Astrocyte (in vitro differentiated cells and primary cell): ENCODE results near the gene UNC93B1. TPM values are rescaled to one million over a fixed set of nuclear protein-coding genes. Genes with fewer than 3 reads are reported as not detected.
A peak's percentile ranks its signal among the peaks of the same experiment; 100 is the strongest.

Experiments used
- DNase-seq: peaks from one replicate; pipeline ENCODE4 v3.0.0-alpha.2; 2010; ENCODE audit warnings: low read depth
- FAIRE-seq: peaks from 2 replicates; lab custom pipeline; 2011; peaks lifted over from hg19 to GRCh38; lab: Jason Lieb, UNC
- H2AFZ ChIP-seq: 2 replicates; pipeline ENCODE4 v1.6.0; 2012; ENCODE audit warnings: low read depth, low read length, inconsistent platforms
- H3K27ac ChIP-seq: 2 replicates; pipeline ENCODE4 v1.5.1; 2011; ENCODE audit warnings: low read depth, low read length, inconsistent platforms
- H3K27me3 ChIP-seq: 2 replicates; pipeline ENCODE4 v1.6.0; 2011; ENCODE audit warnings: low read length, inconsistent platforms; ENCODE audit not compliant: insufficient read depth
- H3K36me3 ChIP-seq: 2 replicates; pipeline ENCODE4 v1.5.1; 2011; ENCODE audit warnings: low read length, inconsistent platforms; ENCODE audit not compliant: insufficient read depth
- H3K4me1 ChIP-seq: 2 replicates; pipeline ENCODE4 v1.5.1; 2011; ENCODE audit warnings: low read length, inconsistent platforms; ENCODE audit not compliant: insufficient read depth
- H3K4me2 ChIP-seq: 2 replicates; pipeline ENCODE4 v1.6.0; 2012; ENCODE audit warnings: low read length, inconsistent platforms
- H3K4me3 ChIP-seq: 2 replicates; pipeline ENCODE4 v1.5.1; 2011; ENCODE audit warnings: low read depth, mild to moderate bottlenecking, low read length, inconsistent platforms; ENCODE audit not compliant: insufficient read depth
- H3K79me2 ChIP-seq: 2 replicates; pipeline ENCODE4 v1.6.0; 2012; ENCODE audit warnings: mild to moderate bottlenecking, low read length, inconsistent platforms; ENCODE audit not compliant: insufficient read depth
- H3K9ac ChIP-seq: 2 replicates; pipeline ENCODE4 v1.6.0; 2012; ENCODE audit warnings: mild to moderate bottlenecking, low read length, inconsistent platforms
- H3K9me3 ChIP-seq: 2 replicates; pipeline ENCODE4 v1.5.1; 2012; ENCODE audit warnings: low read depth, mild to moderate bottlenecking, low read length, inconsistent platforms; ENCODE audit not compliant: insufficient read depth
- H4K20me1 ChIP-seq: 2 replicates; pipeline ENCODE4 v1.6.0; 2012; ENCODE audit warnings: low read length, inconsistent platforms; ENCODE audit not compliant: insufficient read depth
- H3K27ac Mint-ChIP-seq: one replicate; pipeline ENCODE4 v1.8.0; 2021; ENCODE audit warnings: mild to moderate bottlenecking, mixed read lengths; ENCODE audit not compliant: unreplicated experiment
- H3K27me3 Mint-ChIP-seq: one replicate; pipeline ENCODE4 v1.8.0; 2021; ENCODE audit warnings: low read depth, mixed read lengths; ENCODE audit not compliant: unreplicated experiment
- H3K36me3 Mint-ChIP-seq: one replicate; pipeline ENCODE4 v1.8.0; 2021; ENCODE audit warnings: low read depth, mixed read lengths; ENCODE audit not compliant: unreplicated experiment
- H3K4me1 Mint-ChIP-seq: one replicate; pipeline ENCODE4 v1.8.0; 2021; ENCODE audit warnings: low read depth, mixed read lengths; ENCODE audit not compliant: unreplicated experiment
- H3K4me3 Mint-ChIP-seq: one replicate; pipeline ENCODE4 v1.8.0; 2021; ENCODE audit warnings: mild to moderate bottlenecking, moderate library complexity, mixed read lengths; ENCODE audit not compliant: unreplicated experiment
- H3K9me3 Mint-ChIP-seq: one replicate; pipeline ENCODE4 v1.8.0; 2021; ENCODE audit warnings: mild to moderate bottlenecking, mixed read lengths; ENCODE audit not compliant: unreplicated experiment
- EZH2 ChIP-seq: IDR thresholded peaks from 2 replicates; pipeline ENCODE4 v1.6.1; 2012; ENCODE audit warnings: mild to moderate bottlenecking, low read length, inconsistent platforms; ENCODE audit not compliant: insufficient read depth
- total RNA-seq: library from RNA; stranded (reverse); gene quantifications from 2 replicates; pipeline ENCODE4 v1.2.1, GENCODE V29; 2021
- TF ChIP-seq, protein P1 (sequence below): IDR thresholded peaks from 2 replicates; pipeline ENCODE4 v1.5.1; 2011; ENCODE audit warnings: low read depth, mild to moderate bottlenecking, inconsistent platforms, low read length, moderate library complexity; ENCODE audit not compliant: insufficient read depth

UNC93B1 gene
- total RNA-seq, 1 donor from 2014 or later, result 37.3 TPM

DNA sequence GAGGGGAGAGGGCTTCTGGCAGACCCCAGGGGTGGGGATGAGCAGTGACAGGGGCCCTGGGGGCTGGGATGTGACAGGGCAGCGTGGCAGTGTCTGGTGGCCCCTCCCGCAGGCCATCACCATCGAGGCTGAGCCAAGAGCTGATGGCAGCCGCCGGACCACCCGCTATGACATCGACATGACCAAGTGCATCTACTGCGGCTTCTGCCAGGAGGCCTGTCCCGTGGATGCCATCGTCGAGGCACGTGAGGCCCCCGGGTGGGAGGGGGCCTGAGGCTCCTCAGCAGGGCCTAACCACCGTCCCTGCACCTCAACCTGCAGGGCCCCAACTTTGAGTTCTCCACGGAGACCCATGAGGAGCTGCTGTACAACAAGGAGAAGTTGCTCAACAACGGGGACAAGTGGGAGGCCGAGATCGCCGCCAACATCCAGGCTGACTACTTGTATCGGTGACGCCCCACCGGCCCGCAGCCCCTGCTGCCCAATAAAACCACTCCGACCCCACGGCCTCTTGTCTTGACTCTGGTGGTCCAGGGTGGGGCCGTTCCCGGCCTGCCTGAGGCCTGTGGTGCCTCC, 32.3 kb upstream of the UNC93B1 start:
- Mint-ChIP-seq H3K27me3 (no peaks in the 10 kb centered on the region), H3K27ac (no peak overlapping the region), H3K36me3 (peaks cover 4% of the 10 kb centered on the region), H3K4me1 (peaks cover 12% of the 10 kb centered on the region), H3K4me3 (no peak overlapping the region), H3K9me3 (no peaks in the 10 kb centered on the region)
- FAIRE-seq, result no peak
- TF ChIP-seq, protein P1, sequence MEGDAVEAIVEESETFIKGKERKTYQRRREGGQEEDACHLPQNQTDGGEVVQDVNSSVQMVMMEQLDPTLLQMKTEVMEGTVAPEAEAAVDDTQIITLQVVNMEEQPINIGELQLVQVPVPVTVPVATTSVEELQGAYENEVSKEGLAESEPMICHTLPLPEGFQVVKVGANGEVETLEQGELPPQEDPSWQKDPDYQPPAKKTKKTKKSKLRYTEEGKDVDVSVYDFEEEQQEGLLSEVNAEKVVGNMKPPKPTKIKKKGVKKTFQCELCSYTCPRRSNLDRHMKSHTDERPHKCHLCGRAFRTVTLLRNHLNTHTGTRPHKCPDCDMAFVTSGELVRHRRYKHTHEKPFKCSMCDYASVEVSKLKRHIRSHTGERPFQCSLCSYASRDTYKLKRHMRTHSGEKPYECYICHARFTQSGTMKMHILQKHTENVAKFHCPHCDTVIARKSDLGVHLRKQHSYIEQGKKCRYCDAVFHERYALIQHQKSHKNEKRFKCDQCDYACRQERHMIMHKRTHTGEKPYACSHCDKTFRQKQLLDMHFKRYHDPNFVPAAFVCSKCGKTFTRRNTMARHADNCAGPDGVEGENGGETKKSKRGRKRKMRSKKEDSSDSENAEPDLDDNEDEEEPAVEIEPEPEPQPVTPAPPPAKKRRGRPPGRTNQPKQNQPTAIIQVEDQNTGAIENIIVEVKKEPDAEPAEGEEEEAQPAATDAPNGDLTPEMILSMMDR, result no peak
- TF ChIP-seq EZH2, result no peak
- H4K20me1 ChIP-seq, result no peaks in the 10 kb centered on the region
- DNase-seq, result no peak
- H3K27ac ChIP-seq, result no peak overlapping the region
- no peak overlapping the region for H3K4me2 ChIP-seq
- no peak overlapping the region for H3K4me3 ChIP-seq
- no peak overlapping the region for H3K9ac ChIP-seq
- no peak overlapping the region for H2AFZ ChIP-seq
- H3K79me2 ChIP-seq, result peaks cover 56% of the 10 kb centered on the region
- peaks cover 40% of the 10 kb centered on the region for H3K4me1 ChIP-seq
- no peaks in the 10 kb centered on the region for H3K36me3 ChIP-seq
- H3K27me3 ChIP-seq, result no peaks in the 10 kb centered on the region
- H3K9me3 ChIP-seq, result no peaks in the 10 kb centered on the region

DNA sequence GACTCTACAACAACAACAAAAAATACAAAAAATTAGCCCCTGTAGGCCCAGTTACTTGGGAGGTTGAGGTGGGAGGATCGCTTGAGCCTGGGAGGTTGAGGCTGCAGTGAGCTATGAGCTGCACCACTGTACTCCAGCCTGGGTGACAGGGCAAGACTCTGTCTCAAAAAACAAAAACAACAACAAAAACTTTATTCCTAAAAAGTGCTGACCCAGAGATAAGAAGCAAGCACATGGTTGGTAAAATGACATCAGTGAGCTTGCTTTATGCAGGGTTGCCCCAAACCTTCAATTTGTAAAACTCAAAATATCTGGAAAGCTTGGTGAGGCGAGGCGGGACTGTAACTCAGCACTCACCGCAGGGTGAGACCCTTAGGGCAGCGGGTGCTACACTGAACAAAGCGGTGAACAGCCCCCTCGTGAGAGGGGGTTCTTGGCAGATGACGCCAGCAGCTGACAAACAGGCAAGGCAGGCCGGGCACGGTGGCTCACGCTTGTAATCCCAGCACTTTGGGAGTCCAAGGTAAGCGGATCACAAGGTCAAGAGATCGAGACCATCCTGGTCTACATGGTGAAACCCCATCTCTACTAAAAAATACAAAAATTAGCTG, 31.5 kb upstream of the UNC93B1 start:
- H3K4me1 Mint-ChIP-seq, result peaks cover 13% of the 10 kb centered on the region
- no peaks in the 10 kb centered on the region for H3K27me3 ChIP-seq
- no peak for TF ChIP-seq EZH2
- TF ChIP-seq, protein P1, result no peak
- no peaks in the 10 kb centered on the region for H3K9me3 Mint-ChIP-seq
- H3K4me2 ChIP-seq, result no peak overlapping the region
- H3K9ac ChIP-seq, result no peak overlapping the region
- H4K20me1 ChIP-seq, result no peaks in the 10 kb centered on the region
- peaks cover 54% of the 10 kb centered on the region for H3K79me2 ChIP-seq
- H3K9me3 ChIP-seq, result no peaks in the 10 kb centered on the region
- no peak overlapping the region for H2AFZ ChIP-seq
- DNase-seq, result no peak
- H3K27me3 Mint-ChIP-seq, result no peaks in the 10 kb centered on the region
- H3K36me3 Mint-ChIP-seq, result peaks cover 4% of the 10 kb centered on the region
- peak overlapping the region; percentile 47 for H3K27ac Mint-ChIP-seq
- H3K4me3 Mint-ChIP-seq, result no peak overlapping the region
- H3K27ac ChIP-seq, result no peak overlapping the region
- H3K4me1 ChIP-seq, result peaks cover 35% of the 10 kb centered on the region
- no peak overlapping the region for H3K4me3 ChIP-seq
- FAIRE-seq, result no peak
- H3K36me3 ChIP-seq, result no peaks in the 10 kb centered on the region

DNA sequence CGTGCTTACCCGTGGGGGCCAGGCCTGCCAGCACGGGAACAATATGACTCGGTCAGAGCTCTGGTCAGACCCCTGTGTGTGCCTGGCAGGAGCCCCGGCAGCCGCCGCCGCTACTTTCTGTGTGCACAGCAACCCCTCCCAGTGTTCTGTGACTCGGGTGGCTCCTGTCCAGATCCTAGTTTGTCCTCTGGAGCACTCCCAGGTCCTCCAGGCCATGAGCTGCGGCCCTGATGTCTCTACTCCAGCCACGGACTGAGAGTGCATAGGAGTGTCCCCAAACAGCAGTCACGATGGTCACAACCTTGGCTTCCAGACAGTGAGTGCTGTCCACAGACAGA, 29.8 kb upstream of the UNC93B1 start:
- Histone ChIP-seq H3K9ac (peak overlapping the region; percentile 25), H2AFZ (no peak overlapping the region), H3K9me3 (no peaks in the 10 kb centered on the region), H3K36me3 (no peaks in the 10 kb centered on the region), H4K20me1 (no peaks in the 10 kb centered on the region), H3K4me2 (peak overlapping the region; percentile 15), H3K27ac (no peak overlapping the region), H3K79me2 (peaks cover 45% of the 10 kb centered on the region), H3K4me3 (no peak overlapping the region), H3K27me3 (no peaks in the 10 kb centered on the region), H3K4me1 (peaks cover 38% of the 10 kb centered on the region)
- TF ChIP-seq, protein P1, result no peak
- no peak for TF ChIP-seq EZH2
- Mint-ChIP-seq H3K27ac (no peak overlapping the region), H3K9me3 (no peaks in the 10 kb centered on the region), H3K4me3 (no peak overlapping the region), H3K27me3 (no peaks in the 10 kb centered on the region), H3K36me3 (peaks cover 4% of the 10 kb centered on the region), H3K4me1 (peaks cover 23% of the 10 kb centered on the region)
- no peak for DNase-seq
- no peak for FAIRE-seq
